PC-3 (cell line): ENCODE measurements around the gene PTPN22. TPM values are rescaled to one million over a fixed set of nuclear protein-coding genes. Genes with fewer than 3 reads are reported as not detected.

Source experiments
- ATAC-seq: fragments of 200-7000 bp; cut with Tn5 transposase; 2 replicates; pipeline ENCODE4 v1.9.1; 2020; ENCODE audit warnings: mild to moderate bottlenecking, moderate library complexity
- BruUV-seq: library from RNA; stranded (reverse); fragments of 400-500 nt; replicated peaks from 2 replicates; lab custom pipeline; 2021; lab: Mats Ljungman, UMichigan
- CTCF ChIA-PET: fragments of 300-600 bp; sonication (Branson Sonifier 250); formaldehyde crosslinking; loops from one replicate; lab custom pipeline; 2022; ENCODE audit warnings: antibody characterized with exemption; lab: Charles Lee
- POLR2A ChIA-PET: fragments of 300-600 bp; sonication (Branson Sonifier 250); formaldehyde crosslinking; loops from one replicate; lab custom pipeline; 2022; ENCODE audit warnings: antibody characterized with exemption; ENCODE audit not compliant: unreplicated experiment; lab: Charles Lee
- DNase-seq: peaks from one replicate; pipeline ENCODE4 v3.0.0-alpha.2; 2015
- H2AFZ ChIP-seq: fragments of 300-600 bp; sonication (generic); 2 replicates; pipeline ENCODE4 v1.6.0; 2016; ENCODE audit warnings: antibody characterized with exemption, low read length
- H3F3A ChIP-seq: fragments of 300-600 bp; sonication (generic); one replicate; pipeline ENCODE4 v1.6.0; 2017; ENCODE audit warnings: antibody characterized with exemption, low read length, control low read depth, mild to moderate bottlenecking; ENCODE audit not compliant: unreplicated experiment
- H3K27ac ChIP-seq: fragments of 300-600 bp; sonication (generic); 2 replicates; pipeline ENCODE4 v1.5.1; 2016; ENCODE audit warnings: mild to moderate bottlenecking, low read length
- H3K27me3 ChIP-seq: fragments of 300-600 bp; sonication (generic); 2 replicates; pipeline ENCODE4 v1.6.1; 2016; ENCODE audit warnings: low read length, mixed read lengths
- H3K36me3 ChIP-seq: fragments of 300-600 bp; sonication (generic); 2 replicates; pipeline ENCODE4 v1.6.1; 2016; ENCODE audit warnings: low read depth, mixed run types, low read length, mixed read lengths
- H3K4me1 ChIP-seq: fragments of 300-600 bp; sonication (generic); 2 replicates; pipeline ENCODE4 v1.5.1; 2016; ENCODE audit warnings: low read length; ENCODE audit not compliant: insufficient read depth
- H3K4me2 ChIP-seq: fragments of 300-600 bp; sonication (generic); 2 replicates; pipeline ENCODE4 v1.6.0; 2016; ENCODE audit warnings: low read length
- H3K4me3 ChIP-seq: fragments of 300-600 bp; sonication (generic); 2 replicates; pipeline ENCODE4 v1.5.1; 2016; ENCODE audit warnings: mild to moderate bottlenecking, low read length, mixed read lengths
- H3K79me2 ChIP-seq: fragments of 300-600 bp; sonication (generic); 2 replicates; pipeline ENCODE4 v1.6.1; 2017; ENCODE audit warnings: low read length, mixed read lengths
- H3K9ac ChIP-seq: fragments of 300-600 bp; sonication (generic); 2 replicates; pipeline ENCODE4 v1.6.0; 2016; ENCODE audit warnings: mild to moderate bottlenecking, low read length
- H3K9me2 ChIP-seq: fragments of 300-600 bp; sonication (generic); replicated peaks from 2 replicates; pipeline ENCODE4 v1.6.1; 2016; ENCODE audit warnings: mixed run types, low read length, mixed read lengths
- H3K9me3 ChIP-seq: fragments of 300-600 bp; sonication (generic); 2 replicates; pipeline ENCODE4 v1.6.1; 2016; ENCODE audit warnings: low read length, mixed read lengths
- H4K20me1 ChIP-seq: fragments of 300-600 bp; sonication (generic); 2 replicates; pipeline ENCODE4 v1.6.1; 2016; ENCODE audit warnings: low read length, mixed read lengths
- EZH2 ChIP-seq: fragments of 300-600 bp; sonication (generic); IDR thresholded peaks from one replicate; pipeline ENCODE4 v1.6.1; 2017; ENCODE audit warnings: antibody characterized with exemption, mild to moderate bottlenecking, low read length; ENCODE audit not compliant: unreplicated experiment
- EZH2phosphoT487 ChIP-seq: fragments of 300-600 bp; sonication (generic); IDR thresholded peaks from 2 replicates; pipeline ENCODE4 v1.6.1; 2018; ENCODE audit warnings: mild to moderate bottlenecking, antibody characterized with exemption, low read length, borderline replicate concordance
- intact Hi-C: fragments of 100-400 bp; cut with micrococcal nuclease; formaldehyde crosslinking; loops from 2 replicates; pipeline ENCODE4 v1.9.0; 2023
- total RNA-seq: library from RNA; depleted of rRNA; stranded (reverse); fragments of >200 nt; gene quantifications from 2 replicates; pipeline ENCODE4 v1.2.3, GENCODE V29; 2014
- TF ChIP-seq, protein P1 (sequence below): fragments of 300-600 bp; sonication (generic); conservative IDR thresholded peaks from 2 replicates; pipeline ENCODE4 v1.5.1; 2017; ENCODE audit warnings: antibody characterized with exemption, low read depth, mild to moderate bottlenecking, low read length

The PTPN22 gene
- total RNA-seq, 1 experiment from 2014 or later, result 0.04 TPM

DNA sequence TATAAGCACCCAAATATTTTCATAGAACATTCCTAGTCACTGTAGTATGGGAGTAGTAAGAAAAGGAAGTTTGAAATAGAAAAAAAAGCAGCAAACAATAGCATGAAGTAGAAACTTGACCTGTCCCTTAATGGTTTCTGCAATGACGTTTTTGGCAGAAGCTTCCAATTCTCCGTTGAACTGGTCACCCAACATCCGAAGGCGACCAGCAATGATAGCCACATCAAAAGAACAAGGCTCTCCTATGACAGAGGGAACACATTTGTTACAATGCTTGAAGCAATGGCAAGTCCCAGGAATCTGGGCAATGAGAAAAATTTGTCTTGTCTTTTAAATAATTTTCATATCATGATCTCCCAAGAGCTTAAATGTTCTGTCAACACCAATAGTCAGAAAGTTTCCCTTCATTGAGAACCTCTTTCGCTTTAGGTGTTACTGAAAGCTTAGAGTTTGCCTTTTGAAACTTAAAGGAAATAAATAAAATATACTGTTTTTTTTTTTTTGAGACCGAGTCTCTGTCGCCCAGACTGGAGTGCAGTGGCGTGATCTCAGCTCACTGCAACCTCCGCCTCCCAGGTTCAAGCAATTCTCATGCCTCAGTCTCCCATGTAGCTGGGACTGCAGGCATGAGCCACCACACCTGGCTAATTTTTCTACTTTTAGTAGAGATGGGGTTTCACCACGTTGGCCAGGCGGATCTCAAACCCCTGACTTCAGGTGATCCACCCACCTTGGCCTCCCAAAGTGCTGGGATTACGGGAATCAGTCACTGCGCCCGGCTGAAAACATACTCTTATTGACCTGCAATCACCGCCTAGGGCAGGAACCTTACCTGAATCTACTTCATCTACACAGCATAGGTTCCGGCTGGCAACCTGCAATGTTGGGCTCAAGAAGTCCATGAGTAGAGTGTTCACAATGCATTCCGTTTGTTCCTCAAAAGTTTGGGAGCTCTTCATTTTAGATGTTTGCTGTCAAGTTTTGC, 15.2 kb upstream of the PTPN22 start:
- DNase-seq, result no peak
- H3K4me1 ChIP-seq, result no peaks in the 10 kb centered on the region
- no peak overlapping the region for H2AFZ ChIP-seq
- intact Hi-C loops, result no loop called here
- no peak overlapping the region for H3K4me2 ChIP-seq
- CTCF ChIA-PET, result interaction anchor here (0.7 kb wide), 1 partner anchor 584 kb away, joined by 4 read pairs; no protein-coding TSS in a partner anchor
- no TSS peak for BruUV-seq
- no peaks in the 10 kb centered on the region for H4K20me1 ChIP-seq
- POLR2A ChIA-PET, result no interaction called here
- H3K79me2 ChIP-seq, result no peaks in the 10 kb centered on the region
- H3K36me3 ChIP-seq, result no peaks in the 10 kb centered on the region
- no peaks in the 10 kb centered on the region for H3K27me3 ChIP-seq
- H3K27ac ChIP-seq, result no peak overlapping the region
- H3K9me3 ChIP-seq, result no peaks in the 10 kb centered on the region
- H3K9me2 ChIP-seq, result no peaks in the 10 kb centered on the region
- no peak overlapping the region for H3K9ac ChIP-seq
- H3K4me3 ChIP-seq, result no peak overlapping the region
- TF ChIP-seq, protein P1, sequence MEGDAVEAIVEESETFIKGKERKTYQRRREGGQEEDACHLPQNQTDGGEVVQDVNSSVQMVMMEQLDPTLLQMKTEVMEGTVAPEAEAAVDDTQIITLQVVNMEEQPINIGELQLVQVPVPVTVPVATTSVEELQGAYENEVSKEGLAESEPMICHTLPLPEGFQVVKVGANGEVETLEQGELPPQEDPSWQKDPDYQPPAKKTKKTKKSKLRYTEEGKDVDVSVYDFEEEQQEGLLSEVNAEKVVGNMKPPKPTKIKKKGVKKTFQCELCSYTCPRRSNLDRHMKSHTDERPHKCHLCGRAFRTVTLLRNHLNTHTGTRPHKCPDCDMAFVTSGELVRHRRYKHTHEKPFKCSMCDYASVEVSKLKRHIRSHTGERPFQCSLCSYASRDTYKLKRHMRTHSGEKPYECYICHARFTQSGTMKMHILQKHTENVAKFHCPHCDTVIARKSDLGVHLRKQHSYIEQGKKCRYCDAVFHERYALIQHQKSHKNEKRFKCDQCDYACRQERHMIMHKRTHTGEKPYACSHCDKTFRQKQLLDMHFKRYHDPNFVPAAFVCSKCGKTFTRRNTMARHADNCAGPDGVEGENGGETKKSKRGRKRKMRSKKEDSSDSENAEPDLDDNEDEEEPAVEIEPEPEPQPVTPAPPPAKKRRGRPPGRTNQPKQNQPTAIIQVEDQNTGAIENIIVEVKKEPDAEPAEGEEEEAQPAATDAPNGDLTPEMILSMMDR, result no peak
- TF ChIP-seq EZH2phosphoT487, result no peak
- no peaks in the 10 kb centered on the region for H3F3A ChIP-seq
- ATAC-seq, result no peak

DNA sequence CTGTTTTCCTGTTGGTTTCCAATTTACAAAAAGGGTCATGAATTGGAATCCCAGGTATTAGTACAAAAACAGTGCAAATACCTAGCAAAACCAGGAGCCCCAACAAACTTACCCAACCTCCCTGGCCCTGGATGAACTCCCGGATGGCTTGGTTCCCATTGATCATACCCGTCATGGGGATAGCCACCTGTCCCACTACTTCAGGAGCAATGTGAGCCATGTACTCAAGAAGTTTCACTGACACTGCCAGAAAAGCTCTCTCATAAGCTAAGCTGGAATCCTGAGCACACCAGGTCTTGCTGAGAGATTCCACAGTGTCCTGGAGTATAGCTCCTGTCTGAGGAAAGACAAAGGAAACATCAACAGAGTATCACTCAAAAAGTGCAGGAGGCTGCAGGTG, 10.1 kb upstream of the PTPN22 start:
- TF ChIP-seq, protein P1, result no peak
- no peak for TF ChIP-seq EZH2phosphoT487
- TF ChIP-seq EZH2, result no peak
- BruUV-seq, result no TSS peak
- intact Hi-C loops, result no loop called here
- Histone ChIP-seq H3K9me3 (no peaks in the 10 kb centered on the region), H4K20me1 (no peaks in the 10 kb centered on the region), H3K9ac (no peak overlapping the region), H3K9me2 (no peaks in the 10 kb centered on the region), H2AFZ (no peak overlapping the region), H3K27me3 (no peaks in the 10 kb centered on the region), H3K4me2 (no peak overlapping the region), H3K27ac (no peak overlapping the region), H3F3A (no peaks in the 10 kb centered on the region), H3K4me3 (no peak overlapping the region), H3K79me2 (no peaks in the 10 kb centered on the region), H3K4me1 (no peaks in the 10 kb centered on the region), H3K36me3 (no peaks in the 10 kb centered on the region)
- ChIA-PET POLR2A (no interaction called here), CTCF (no interaction called here)
- DNase-seq, result no peak
- no peak for ATAC-seq

GRCh38 chr1:113879739-113880038, 8.2 kb upstream of the PTPN22 start:
- BruUV-seq, result no TSS peak
- TF ChIP-seq, protein P1, result no peak
- TF ChIP-seq EZH2, result no peak
- TF ChIP-seq EZH2phosphoT487, result no peak
- ChIA-PET POLR2A (interaction anchor here (0.6 kb wide), 2 partner anchors 126 to 424 kb away, joined by 3 to 5 read pairs; no protein-coding TSS in a partner anchor), CTCF (no interaction called here)
- Histone ChIP-seq H3K4me2 (no peak overlapping the region), H4K20me1 (no peaks in the 10 kb centered on the region), H3K9me2 (no peaks in the 10 kb centered on the region), H3K4me1 (0 out of 2 replicates have a peak, but pooled peaks cover 3% of the 10 kb centered on the region), H3F3A (no peaks in the 10 kb centered on the region), H2AFZ (no peak overlapping the region), H3K9ac (no peak overlapping the region), H3K27ac (no peak overlapping the region), H3K4me3 (no peak overlapping the region), H3K36me3 (no peaks in the 10 kb centered on the region), H3K27me3 (no peaks in the 10 kb centered on the region), H3K79me2 (no peaks in the 10 kb centered on the region), H3K9me3 (no peaks in the 10 kb centered on the region)
- no peak for DNase-seq
- ATAC-seq, result no peak
- intact Hi-C loops, result no loop called here
